ENCODE measurements around the gene ZGLP1.

Gene ZGLP1

GRCh38 chr19:10292206-10292788 is 17.3 kb downstream of the ZGLP1 start:
- DNase-seq, result peak; percentile 85
- no peak for TF ChIP-seq CTCF (IDR thresholded peaks at IDR 0.05; ENCODE audit: low read depth, low read length)
- no peaks in the 10 kb centered on the region; the same call in 1 of the 2 replicates for H3K4me1 ChIP-seq
- H3K4me3 ChIP-seq (ENCODE audit: low read depth, low read length), result peak overlapping the region; percentile 38
- H3K36me3 ChIP-seq, result no peaks in the 10 kb centered on the region
- no peaks in the 10 kb centered on the region; the same call in 1 of the 2 replicates for H3K9me3 ChIP-seq
- H3K27me3 ChIP-seq, result peaks cover 95% of the 10 kb centered on the region

- DNase-seq, result no peak
- Histone ChIP-seq H3K4me3 (ENCODE audit: low read depth, low read length) (peak overlapping the region; percentile 38; the same call in 1 of the 2 replicates), H3K9me3 (no peaks in the 10 kb centered on the region; the same call in 1 of the 2 replicates), H3K36me3 (no peaks in the 10 kb centered on the region), H3K27me3 (peaks cover 92% of the 10 kb centered on the region), H3K4me1 (no peaks in the 10 kb centered on the region; the same call in 1 of the 2 replicates)
- no peak for TF ChIP-seq CTCF (IDR thresholded peaks at IDR 0.05; ENCODE audit: low read depth, low read length)
Measured at GRCh38 chr19:10291554-10292205, 17.9 kb downstream of the ZGLP1 start.

GRCh38 chr19:10290876-10291553 is 18.6 kb downstream of the ZGLP1 start:
- H3K9me3 ChIP-seq, result no peaks in the 10 kb centered on the region; the same call in 1 of the 2 replicates
- H3K4me1 ChIP-seq, result no peaks in the 10 kb centered on the region; the same call in 1 of the 2 replicates
- no peak for DNase-seq
- no peak for TF ChIP-seq CTCF (IDR thresholded peaks at IDR 0.05; ENCODE audit: low read depth, low read length)
- no peaks in the 10 kb centered on the region for H3K36me3 ChIP-seq
- H3K4me3 ChIP-seq (ENCODE audit: low read depth, low read length), result peak overlapping the region; percentile 16; the same call in 1 of the 2 replicates
- peaks cover 86% of the 10 kb centered on the region for H3K27me3 ChIP-seq

GRCh38 chr19:10290357-10290875 is 19.2 kb downstream of the ZGLP1 start:
- peaks cover 80% of the 10 kb centered on the region for H3K27me3 ChIP-seq
- H3K36me3 ChIP-seq, result no peaks in the 10 kb centered on the region
- DNase-seq, result no peak
- TF ChIP-seq CTCF (IDR thresholded peaks at IDR 0.05; ENCODE audit: low read depth, low read length), result no peak
- H3K4me3 ChIP-seq (ENCODE audit: low read depth, low read length), result no peak overlapping the region
- no peaks in the 10 kb centered on the region; the same call in 1 of the 2 replicates for H3K9me3 ChIP-seq
- no peaks in the 10 kb centered on the region; the same call in 1 of the 2 replicates for H3K4me1 ChIP-seq

DNA sequence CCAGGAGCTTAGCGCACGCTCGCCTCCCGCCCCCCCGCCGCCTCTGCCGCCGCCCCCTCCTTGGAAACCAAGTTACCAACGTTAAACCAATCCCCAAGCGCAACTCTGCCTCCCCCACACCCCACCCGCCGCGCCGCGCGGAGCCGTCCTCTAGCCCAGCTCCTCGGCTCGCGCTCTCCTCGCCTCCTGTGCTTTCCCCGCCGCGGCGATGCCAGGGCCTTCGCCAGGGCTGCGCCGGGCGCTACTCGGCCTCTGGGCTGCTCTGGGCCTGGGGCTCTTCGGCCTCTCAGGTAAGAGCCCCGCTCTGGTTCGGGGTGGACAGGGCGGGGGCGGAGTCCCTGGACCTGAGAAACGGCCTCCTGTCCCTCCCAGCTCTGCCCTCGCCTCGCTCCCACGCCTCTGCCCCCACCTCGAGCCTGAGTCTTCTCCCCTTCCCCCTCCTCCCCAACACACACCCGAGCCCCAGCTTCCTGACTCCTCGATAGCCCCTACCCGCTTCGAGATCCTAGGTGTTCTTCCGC is 19.7 kb downstream of the ZGLP1 start, which contains the start of gene ICAM5:
TSS of gene ICAM5 (plus strand) at position 117 of the 521 bp plus-strand sequence. CDS start at position 209, 92 bp downstream.
- Histone ChIP-seq H3K4me1 (no peaks in the 10 kb centered on the region), H3K9me3 (no peaks in the 10 kb centered on the region; the same call in 1 of the 2 replicates), H3K36me3 (no peaks in the 10 kb centered on the region), H3K27me3 (peaks cover 74% of the 10 kb centered on the region), H3K4me3 (ENCODE audit: low read depth, low read length) (peak within 1 kb of the TSS; percentile 23)
- no peak for DNase-seq
- TF ChIP-seq CTCF (IDR thresholded peaks at IDR 0.05; ENCODE audit: low read depth, low read length), result no peak
